GM12892 (cell line): Measurements from ENCODE around the gene APOBEC4.

Experiments
- POLR2A ChIP-seq: IDR thresholded peaks from 2 replicates; pipeline ENCODE4 v1.6.1; 2011; ENCODE audit warnings: low read depth, low read length, control low read depth
- POLR2AphosphoS5 ChIP-seq: IDR thresholded peaks from 2 replicates; pipeline ENCODE4 v1.6.1; 2011; ENCODE audit warnings: low read depth, low read length, control low read depth

DNA sequence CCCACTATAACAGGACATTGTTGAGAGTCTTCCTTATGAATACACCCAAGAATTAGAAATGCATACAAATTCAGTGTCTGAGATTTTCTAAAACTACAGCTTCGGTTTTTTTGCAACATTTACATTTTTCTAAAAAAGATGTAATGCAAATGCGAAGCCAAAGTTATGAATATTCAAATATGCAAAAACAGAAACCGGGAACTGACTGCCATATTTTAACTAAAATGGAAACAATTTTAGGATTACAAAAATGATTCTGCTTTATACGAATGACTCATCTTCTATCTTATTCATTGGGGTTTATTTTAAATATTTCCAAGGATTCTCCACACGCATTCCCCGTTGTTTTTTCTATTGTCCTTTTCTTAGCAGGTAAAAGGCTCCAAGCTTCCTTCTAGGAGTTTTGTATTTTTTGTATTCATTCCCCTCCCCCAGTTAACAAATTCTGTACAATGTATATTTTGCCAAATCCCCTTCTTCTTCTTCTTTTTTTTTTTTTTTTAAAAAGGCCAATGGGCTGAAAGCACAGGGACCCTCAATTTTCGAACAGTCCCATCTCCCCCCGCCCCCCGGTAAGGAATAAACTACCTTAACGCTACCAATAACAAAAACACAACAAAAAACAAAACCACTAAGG lies 18.6 kb downstream of the APOBEC4 start:
- no peak for TF ChIP-seq POLR2A
- no peak for TF ChIP-seq POLR2AphosphoS5
